ENCODE measurements around the gene CCDC134. TPM values are rescaled to one million over a fixed set of nuclear protein-coding genes. Genes with fewer than 3 reads are reported as not detected.
A peak's percentile ranks its signal among the peaks of the same experiment; 100 is the strongest.

The CCDC134 gene
- total RNA-seq, 1 donor from 2014 or later = 11.3 TPM

- H2AFZ ChIP-seq (ENCODE audit: low read depth, low read length) = no peak overlapping the region
- Mint-ChIP-seq H3K4me1 (ENCODE audit: low read depth, unreplicated experiment) (peaks cover 31% of the 10 kb centered on the region), H3K36me3 (ENCODE audit: low read depth, unreplicated experiment) (peaks cover 2% of the 10 kb centered on the region), H3K27me3 (ENCODE audit: low read depth, unreplicated experiment) (no peaks in the 10 kb centered on the region), H3K27ac (ENCODE audit: unreplicated experiment) (peak overlapping the region; percentile 35), H3K9me3 (ENCODE audit: unreplicated experiment) (no peaks in the 10 kb centered on the region), H3K4me3 (ENCODE audit: unreplicated experiment) (no peak overlapping the region)
- no peaks in the 10 kb centered on the region for H3K9me3 ChIP-seq (ENCODE audit: insufficient read depth, low read depth, low read length)
- H3K4me2 ChIP-seq (ENCODE audit: low read length) = peak overlapping the region; percentile 16
- H3K27me3 ChIP-seq (ENCODE audit: insufficient read depth, low read length) = no peaks in the 10 kb centered on the region
- H3K79me2 ChIP-seq (ENCODE audit: insufficient read depth, low read length) = peaks cover 85% of the 10 kb centered on the region
- H3K9ac ChIP-seq (ENCODE audit: low read length) = no peak overlapping the region
- peaks cover 7% of the 10 kb centered on the region for H3K36me3 ChIP-seq (ENCODE audit: insufficient read depth, low read length)
- H3K4me1 ChIP-seq (ENCODE audit: insufficient read depth, low read length) = peaks cover 12% of the 10 kb centered on the region
- H4K20me1 ChIP-seq (ENCODE audit: insufficient read depth, low read length) = peaks cover 90% of the 10 kb centered on the region
- TF ChIP-seq CTCF (IDR thresholded peaks at IDR 0.05; ENCODE audit: insufficient read depth, low read depth, low read length) = no peak
- no peak for TF ChIP-seq EZH2 (IDR thresholded peaks at IDR 0.05; ENCODE audit: insufficient read depth, low read length)
- DNase-seq (ENCODE audit: low read depth) = no peak
- no peak overlapping the region for H3K4me3 ChIP-seq (ENCODE audit: insufficient read depth, low read depth, low read length)
- no peak for FAIRE-seq
- H3K27ac ChIP-seq (ENCODE audit: low read depth, low read length) = no peak overlapping the region
Measured at GRCh38 chr22:41846268-41846987, 45.9 kb downstream of the CCDC134 start.

DNA sequence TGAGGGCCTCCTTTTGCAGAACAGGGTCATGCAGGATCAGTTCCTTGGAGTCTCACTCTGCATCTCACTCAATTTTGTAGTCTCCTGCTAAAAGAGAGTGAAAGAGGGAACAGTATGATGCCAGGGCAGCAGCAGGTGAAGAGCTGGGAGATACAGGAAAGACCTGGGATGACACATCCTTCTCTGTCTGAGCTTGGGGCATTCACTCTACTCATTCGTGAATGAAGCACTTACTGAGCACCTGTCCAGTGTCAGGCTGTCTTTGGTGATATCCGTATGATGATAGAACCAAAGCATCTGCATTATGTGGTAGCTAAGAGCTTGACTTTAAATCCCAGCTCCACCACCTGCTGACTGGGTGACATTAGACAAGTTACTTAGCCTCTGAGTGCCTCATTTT, 46.8 kb downstream of the CCDC134 start:
- Mint-ChIP-seq H3K27ac (ENCODE audit: unreplicated experiment) (no peak overlapping the region), H3K4me1 (ENCODE audit: low read depth, unreplicated experiment) (peaks cover 29% of the 10 kb centered on the region), H3K27me3 (ENCODE audit: low read depth, unreplicated experiment) (no peaks in the 10 kb centered on the region), H3K4me3 (ENCODE audit: unreplicated experiment) (no peak overlapping the region), H3K9me3 (ENCODE audit: unreplicated experiment) (no peaks in the 10 kb centered on the region), H3K36me3 (ENCODE audit: low read depth, unreplicated experiment) (no peaks in the 10 kb centered on the region)
- Histone ChIP-seq H3K4me2 (ENCODE audit: low read length) (no peak overlapping the region), H3K4me1 (ENCODE audit: insufficient read depth, low read length) (peaks cover 12% of the 10 kb centered on the region), H4K20me1 (ENCODE audit: insufficient read depth, low read length) (peaks cover 89% of the 10 kb centered on the region), H3K4me3 (ENCODE audit: insufficient read depth, low read depth, low read length) (no peak overlapping the region), H3K36me3 (ENCODE audit: insufficient read depth, low read length) (peaks cover 3% of the 10 kb centered on the region), H3K27ac (ENCODE audit: low read depth, low read length) (no peak overlapping the region), H3K9me3 (ENCODE audit: insufficient read depth, low read depth, low read length) (no peaks in the 10 kb centered on the region), H3K79me2 (ENCODE audit: insufficient read depth, low read length) (peaks cover 81% of the 10 kb centered on the region), H3K9ac (ENCODE audit: low read length) (no peak overlapping the region), H3K27me3 (ENCODE audit: insufficient read depth, low read length) (no peaks in the 10 kb centered on the region), H2AFZ (ENCODE audit: low read depth, low read length) (no peak overlapping the region)
- FAIRE-seq = no peak
- DNase-seq (ENCODE audit: low read depth) = no peak
- no peak for TF ChIP-seq EZH2 (IDR thresholded peaks at IDR 0.05; ENCODE audit: insufficient read depth, low read length)
- TF ChIP-seq CTCF (IDR thresholded peaks at IDR 0.05; ENCODE audit: insufficient read depth, low read depth, low read length) = no peak

DNA sequence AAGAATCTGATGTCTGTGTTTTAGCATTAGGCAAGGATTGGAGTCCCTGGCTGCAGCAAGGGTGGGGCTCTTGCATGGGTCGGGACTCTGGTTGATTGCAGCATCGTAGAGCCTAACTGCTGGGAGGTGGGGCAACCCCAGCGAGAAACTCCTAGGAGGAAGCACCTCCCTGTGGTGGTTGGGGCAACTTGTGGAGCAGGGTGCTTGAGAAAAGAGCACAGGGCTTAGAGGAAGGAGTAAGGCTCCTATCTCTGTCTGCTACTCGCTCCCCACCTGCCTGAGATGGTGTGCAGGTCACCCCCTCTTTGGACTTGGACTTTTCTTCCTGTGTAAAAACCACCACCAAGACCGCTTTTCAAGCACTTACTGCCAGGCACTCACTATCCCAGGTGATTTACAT, 48.0 kb downstream of the CCDC134 start:
- Histone ChIP-seq H3K9ac (ENCODE audit: low read length) (no peak overlapping the region), H2AFZ (ENCODE audit: low read depth, low read length) (no peak overlapping the region), H3K4me3 (ENCODE audit: insufficient read depth, low read depth, low read length) (no peak overlapping the region), H3K4me1 (ENCODE audit: insufficient read depth, low read length) (peaks cover 12% of the 10 kb centered on the region), H3K9me3 (ENCODE audit: insufficient read depth, low read depth, low read length) (no peaks in the 10 kb centered on the region), H3K36me3 (ENCODE audit: insufficient read depth, low read length) (peaks cover under 1% of the 10 kb centered on the region), H3K27me3 (ENCODE audit: insufficient read depth, low read length) (no peaks in the 10 kb centered on the region), H3K4me2 (ENCODE audit: low read length) (no peak overlapping the region), H3K27ac (ENCODE audit: low read depth, low read length) (no peak overlapping the region), H3K79me2 (ENCODE audit: insufficient read depth, low read length) (peaks cover 79% of the 10 kb centered on the region), H4K20me1 (ENCODE audit: insufficient read depth, low read length) (peaks cover 89% of the 10 kb centered on the region)
- H3K27me3 Mint-ChIP-seq (ENCODE audit: low read depth, unreplicated experiment) = no peaks in the 10 kb centered on the region
- peaks cover 28% of the 10 kb centered on the region for H3K4me1 Mint-ChIP-seq (ENCODE audit: low read depth, unreplicated experiment)
- no peak for FAIRE-seq
- H3K36me3 Mint-ChIP-seq (ENCODE audit: low read depth, unreplicated experiment) = peaks cover 2% of the 10 kb centered on the region
- DNase-seq (ENCODE audit: low read depth) = no peak
- H3K9me3 Mint-ChIP-seq (ENCODE audit: unreplicated experiment) = no peaks in the 10 kb centered on the region
- no peak for TF ChIP-seq CTCF (IDR thresholded peaks at IDR 0.05; ENCODE audit: insufficient read depth, low read depth, low read length)
- no peak for TF ChIP-seq EZH2 (IDR thresholded peaks at IDR 0.05; ENCODE audit: insufficient read depth, low read length)
- H3K4me3 Mint-ChIP-seq (ENCODE audit: unreplicated experiment) = no peak overlapping the region
- no peak overlapping the region for H3K27ac Mint-ChIP-seq (ENCODE audit: unreplicated experiment)
